ENCODE data around the gene RHOH.
"Not testable (repeated sequence)": the region's sequence is repeated elsewhere in the genome, so short reads cannot be mapped to it uniquely, and the experiment has no call there.

RHOH gene

GRCh38 chr4:40283968-40284367 is 87.1 kb downstream of the RHOH start:
- no peaks in the 10 kb centered on the region for H3K9me3 ChIP-seq (ENCODE audit: control insufficient read depth, low read length)
- H3K4me1 ChIP-seq (ENCODE audit: control insufficient read depth, insufficient read depth, low read length, poor library complexity, severe bottlenecking): peaks cover 4% of the 10 kb centered on the region
- no peak overlapping the region for H3K27ac ChIP-seq (ENCODE audit: low read depth, low read length, severe bottlenecking)
- H3K36me3 ChIP-seq (ENCODE audit: control insufficient read depth, insufficient read depth, low read length): no peaks in the 10 kb centered on the region
- WGBS, 2 experiments (ENCODE audit: insufficient coverage in 2 of 2): 83 to 86% methylated on average over 10 of the region's 10 CpGs
- H3K4me3 ChIP-seq (ENCODE audit: extremely low read depth, insufficient read depth, low read length, poor library complexity, severe bottlenecking): no peak overlapping the region

GRCh38 chr4:40285692-40286091 is 88.9 kb downstream of the RHOH start:
- WGBS, 2 experiments (ENCODE audit: insufficient coverage in 2 of 2): 78 to 90% methylated on average over 5 of the region's 5 CpGs
- Histone ChIP-seq H3K4me1 (ENCODE audit: control insufficient read depth, insufficient read depth, low read length, poor library complexity, severe bottlenecking) (peaks cover 9% of the 10 kb centered on the region), H3K27ac (ENCODE audit: low read depth, low read length, severe bottlenecking) (no peak overlapping the region), H3K9me3 (ENCODE audit: control insufficient read depth, low read length) (no peaks in the 10 kb centered on the region), H3K4me3 (ENCODE audit: extremely low read depth, insufficient read depth, low read length, poor library complexity, severe bottlenecking) (no peak overlapping the region), H3K36me3 (ENCODE audit: control insufficient read depth, insufficient read depth, low read length) (no peaks in the 10 kb centered on the region)

GRCh38 chr4:40288566-40288965 is 91.7 kb downstream of the RHOH start:
- H3K27ac ChIP-seq (ENCODE audit: low read depth, low read length, severe bottlenecking): no peak overlapping the region
- H3K9me3 ChIP-seq (ENCODE audit: control insufficient read depth, low read length): no peaks in the 10 kb centered on the region
- H3K4me1 ChIP-seq (ENCODE audit: control insufficient read depth, insufficient read depth, low read length, poor library complexity, severe bottlenecking): peaks cover 7% of the 10 kb centered on the region
- WGBS, 2 experiments (ENCODE audit: insufficient coverage in 2 of 2): 94% methylated on average over 7 of the region's 8 CpGs; no CpG with 5 or more reads in 1 of the 2 experiments
- H3K4me3 ChIP-seq (ENCODE audit: extremely low read depth, insufficient read depth, low read length, poor library complexity, severe bottlenecking): no peak overlapping the region
- H3K36me3 ChIP-seq (ENCODE audit: control insufficient read depth, insufficient read depth, low read length): no peaks in the 10 kb centered on the region

- Histone ChIP-seq H3K9me3 (ENCODE audit: control insufficient read depth, low read length) (no peaks in the 10 kb centered on the region), H3K27ac (ENCODE audit: low read depth, low read length, severe bottlenecking) (no peak overlapping the region), H3K4me3 (ENCODE audit: extremely low read depth, insufficient read depth, low read length, poor library complexity, severe bottlenecking) (no peak overlapping the region), H3K36me3 (ENCODE audit: control insufficient read depth, insufficient read depth, low read length) (no peaks in the 10 kb centered on the region), H3K4me1 (ENCODE audit: control insufficient read depth, insufficient read depth, low read length, poor library complexity, severe bottlenecking) (peaks cover 5% of the 10 kb centered on the region)
- 67 to 82% methylated on average over 4 to 6 of the region's 7 CpGs for WGBS, 2 experiments (ENCODE audit: insufficient coverage in 2 of 2)
Observed at GRCh38 chr4:40289366-40290188, 92.7 kb downstream of the RHOH start.

GRCh38 chr4:40290611-40291186 is 93.9 kb downstream of the RHOH start:
- H3K27ac ChIP-seq (ENCODE audit: low read depth, low read length, severe bottlenecking); H3K4me3 ChIP-seq (ENCODE audit: extremely low read depth, insufficient read depth, low read length, poor library complexity, severe bottlenecking); H3K9me3 ChIP-seq (ENCODE audit: control insufficient read depth, low read length); H3K36me3 ChIP-seq (ENCODE audit: control insufficient read depth, insufficient read depth, low read length); H3K4me1 ChIP-seq (ENCODE audit: control insufficient read depth, insufficient read depth, low read length, poor library complexity, severe bottlenecking): not testable (repeated sequence)
- WGBS, 2 experiments (ENCODE audit: insufficient coverage in 2 of 2): 67 to 83% methylated on average over 1 of the region's 2 CpGs

- peaks cover 7% of the 10 kb centered on the region for H3K9me3 ChIP-seq (ENCODE audit: control insufficient read depth, low read length)
- H3K27ac ChIP-seq (ENCODE audit: low read depth, low read length, severe bottlenecking): no peak overlapping the region
- H3K36me3 ChIP-seq (ENCODE audit: control insufficient read depth, insufficient read depth, low read length): no peaks in the 10 kb centered on the region
- 100% methylated on average over 1 of the region's 2 CpGs; no CpG with 5 or more reads in 1 of the 2 experiments for WGBS, 2 experiments (ENCODE audit: insufficient coverage in 2 of 2)
- peaks cover 5% of the 10 kb centered on the region for H3K4me1 ChIP-seq (ENCODE audit: control insufficient read depth, insufficient read depth, low read length, poor library complexity, severe bottlenecking)
- H3K4me3 ChIP-seq (ENCODE audit: extremely low read depth, insufficient read depth, low read length, poor library complexity, severe bottlenecking): no peak overlapping the region
Observed at GRCh38 chr4:40292313-40292759, 95.5 kb downstream of the RHOH start.

DNA sequence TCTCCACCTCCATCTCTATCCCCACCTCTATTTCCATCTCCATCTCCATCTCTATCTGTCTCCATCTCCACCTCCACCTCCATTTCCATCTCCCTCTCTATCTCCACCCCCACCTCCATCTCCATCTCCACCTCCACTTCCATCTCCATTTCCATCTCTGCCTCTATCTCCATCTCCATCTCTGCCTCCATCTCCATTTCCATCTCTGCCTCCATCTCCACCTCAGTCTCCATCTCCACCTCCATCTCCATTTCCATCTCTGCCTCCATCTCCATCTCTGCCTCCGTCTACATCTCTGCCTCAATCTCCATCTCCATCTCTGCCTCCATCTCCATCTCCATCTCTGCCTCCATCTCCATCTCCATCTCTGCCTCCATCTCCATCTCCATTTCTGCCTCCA is 97.5 kb downstream of the RHOH start:
- Histone ChIP-seq H3K27ac (ENCODE audit: low read depth, low read length, severe bottlenecking) (no peak overlapping the region), H3K36me3 (ENCODE audit: control insufficient read depth, insufficient read depth, low read length) (no peaks in the 10 kb centered on the region), H3K4me1 (ENCODE audit: control insufficient read depth, insufficient read depth, low read length, poor library complexity, severe bottlenecking) (peaks cover 5% of the 10 kb centered on the region), H3K9me3 (ENCODE audit: control insufficient read depth, low read length) (peaks cover 7% of the 10 kb centered on the region), H3K4me3 (ENCODE audit: extremely low read depth, insufficient read depth, low read length, poor library complexity, severe bottlenecking) (no peak overlapping the region)
- 91 to 100% methylated on average over 1 of the region's 1 CpG for WGBS, 2 experiments (ENCODE audit: insufficient coverage in 2 of 2)

DNA sequence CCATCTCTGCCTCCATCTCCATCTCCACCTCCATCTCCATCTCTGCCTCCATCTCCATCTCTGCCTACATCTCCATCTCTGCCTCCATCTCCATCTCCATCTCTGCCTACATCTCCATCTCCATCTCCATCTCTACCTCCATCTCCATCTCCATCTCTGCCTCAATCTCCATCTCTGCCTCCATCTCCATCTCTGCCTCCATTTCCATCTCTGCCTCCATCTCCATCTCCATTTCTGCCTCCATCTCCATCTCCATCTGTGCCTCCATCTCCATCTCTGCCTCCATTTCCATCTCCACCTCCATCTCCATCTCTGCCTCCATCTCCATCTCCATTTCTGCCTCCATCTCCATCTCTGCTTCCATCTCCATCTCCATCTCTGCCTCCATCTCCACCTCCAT is 98.2 kb downstream of the RHOH start:
- H3K27ac ChIP-seq (ENCODE audit: low read depth, low read length, severe bottlenecking); H3K4me3 ChIP-seq (ENCODE audit: extremely low read depth, insufficient read depth, low read length, poor library complexity, severe bottlenecking); H3K9me3 ChIP-seq (ENCODE audit: control insufficient read depth, low read length); H3K36me3 ChIP-seq (ENCODE audit: control insufficient read depth, insufficient read depth, low read length); H3K4me1 ChIP-seq (ENCODE audit: control insufficient read depth, insufficient read depth, low read length, poor library complexity, severe bottlenecking): not testable (repeated sequence)

DNA sequence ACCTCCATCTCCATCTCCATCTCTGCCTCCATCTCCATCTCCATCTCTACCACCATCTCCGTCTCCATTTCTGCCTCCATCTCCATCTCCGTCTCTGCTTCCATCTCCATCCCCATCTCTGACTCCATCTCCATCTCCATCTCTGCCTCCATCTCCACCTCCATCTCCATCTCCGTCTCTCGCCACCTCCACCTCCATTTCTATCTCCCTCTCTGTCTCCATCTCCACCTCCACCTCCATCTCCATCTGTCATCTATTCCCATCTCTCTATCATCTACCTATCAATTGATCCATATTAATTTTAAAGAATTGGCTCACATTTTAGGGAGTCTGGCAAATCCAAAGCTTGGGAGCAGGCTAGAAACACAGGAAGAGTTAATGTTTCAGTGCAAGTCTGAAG is 98.7 kb downstream of the RHOH start:
- Histone ChIP-seq H3K4me1 (ENCODE audit: control insufficient read depth, insufficient read depth, low read length, poor library complexity, severe bottlenecking) (no peaks in the 10 kb centered on the region), H3K27ac (ENCODE audit: low read depth, low read length, severe bottlenecking) (no peak overlapping the region)
- 91 to 97% methylated on average over 4 of the region's 4 CpGs for WGBS, 2 experiments (ENCODE audit: insufficient coverage in 2 of 2)

More for the DNA sequence above, 98.7 kb downstream of the RHOH start:
- Histone ChIP-seq H3K36me3 (ENCODE audit: control insufficient read depth, insufficient read depth, low read length) (no peaks in the 10 kb centered on the region), H3K4me3 (ENCODE audit: extremely low read depth, insufficient read depth, low read length, poor library complexity, severe bottlenecking) (no peak overlapping the region), H3K9me3 (ENCODE audit: control insufficient read depth, low read length) (peaks cover 7% of the 10 kb centered on the region)
